ENCODE results near the gene TBC1D19. TPM values are rescaled to one million over a fixed set of nuclear protein-coding genes. Genes with fewer than 3 reads are reported as not detected.

The TBC1D19 gene
- total and polyA plus RNA-seq, 2 donors = 9.7 to 43.3 TPM

Other genes with a start within 250 kb of the TBC1D19 start
- 0.09 TPM for gene CCKAR, start 93.6 kb upstream of the TBC1D19 start, total RNA-seq
- gene CCKAR, start 93.6 kb upstream of the TBC1D19 start, polyA plus RNA-seq = 0.05 TPM

All from thymus (tissue), 2 donors.